ENCODE results near the gene SPTLC1.
"Not testable (repeated sequence)": the region's sequence is repeated elsewhere in the genome, so short reads cannot be mapped to it uniquely, and the experiment has no call there.

The SPTLC1 gene

GRCh38 chr9:92115071-92115858 is at the start of gene SPTLC1:
TSS of gene SPTLC1 (minus strand) at chr9:92115413. CDS start at chr9:92115370, 43 bp downstream.
- DNase-seq (ENCODE audit: low spot score) (peak; percentile 82), FAIRE-seq (peak; percentile 81)

- DNase-seq (ENCODE audit: low spot score) (no peak), FAIRE-seq (no peak)
Observed at GRCh38 chr9:92164975-92165374, 49.8 kb upstream of the SPTLC1 start.

- no peak for DNase-seq (ENCODE audit: low spot score)
- FAIRE-seq, result no peak
Observed at GRCh38 chr9:92164490-92164889, 49.3 kb upstream of the SPTLC1 start.

- DNase-seq (ENCODE audit: low spot score) (no peak), FAIRE-seq (no peak)
Observed at GRCh38 chr9:92163276-92163675, 48.1 kb upstream of the SPTLC1 start.

GRCh38 chr9:92160786-92161185 is 45.6 kb upstream of the SPTLC1 start:
- FAIRE-seq (no peak), DNase-seq (ENCODE audit: low spot score) (no peak)

- FAIRE-seq, result no peak
Observed at GRCh38 chr9:92159058-92159457, 43.8 kb upstream of the SPTLC1 start.

GRCh38 chr9:92158097-92158601 is 42.9 kb upstream of the SPTLC1 start:
- FAIRE-seq (no peak), DNase-seq (ENCODE audit: low spot score) (no peak)

More at GRCh38 chr9:92159058-92159457, 43.8 kb upstream of the SPTLC1 start:
- DNase-seq (ENCODE audit: low spot score), result no peak

GRCh38 chr9:92155736-92156135 is 40.5 kb upstream of the SPTLC1 start:
- FAIRE-seq; DNase-seq (ENCODE audit: low spot score): not testable (repeated sequence)

GRCh38 chr9:92155221-92155620 is 40.0 kb upstream of the SPTLC1 start:
- no peak for FAIRE-seq
- no peak for DNase-seq (ENCODE audit: low spot score)

- FAIRE-seq (peak; percentile 68), DNase-seq (ENCODE audit: low spot score) (peak; percentile 87)
Observed at GRCh38 chr9:92153466-92154415, 38.5 kb upstream of the SPTLC1 start.

- DNase-seq (ENCODE audit: low spot score) (peak; percentile 82), FAIRE-seq (peak; percentile 65)
Observed at GRCh38 chr9:92151691-92152393, 36.6 kb upstream of the SPTLC1 start.

- FAIRE-seq, result peak; percentile 5
- DNase-seq (ENCODE audit: low spot score), result not testable (repeated sequence)
Observed at GRCh38 chr9:92150501-92151470, 35.6 kb upstream of the SPTLC1 start.

- FAIRE-seq, result no peak
- no peak for DNase-seq (ENCODE audit: low spot score)
Observed at GRCh38 chr9:92147852-92148180, 32.6 kb upstream of the SPTLC1 start.

GRCh38 chr9:92147030-92147851 is 32.0 kb upstream of the SPTLC1 start:
- DNase-seq (ENCODE audit: low spot score) (peak; percentile 94), FAIRE-seq (peak; percentile 93)

GRCh38 chr9:92146610-92147009 is 31.4 kb upstream of the SPTLC1 start:
- FAIRE-seq (no peak), DNase-seq (ENCODE audit: low spot score) (no peak)

- DNase-seq (ENCODE audit: low spot score); FAIRE-seq: not testable (repeated sequence)
Observed at GRCh38 chr9:92145784-92146183, 30.6 kb upstream of the SPTLC1 start.

- DNase-seq (ENCODE audit: low spot score) (no peak), FAIRE-seq (no peak)
Observed at GRCh38 chr9:92142329-92142728, 27.1 kb upstream of the SPTLC1 start.

- no peak for DNase-seq (ENCODE audit: low spot score)
Observed at GRCh38 chr9:92141144-92142129, 26.2 kb upstream of the SPTLC1 start.

More at GRCh38 chr9:92141144-92142129, 26.2 kb upstream of the SPTLC1 start:
- FAIRE-seq, result no peak

Data from RCC 7860 (cell line).